GM12874 (cell line): ENCODE measurements around the gene FKBP2.

Source experiments
- TF ChIP-seq, protein P1 (sequence below): IDR thresholded peaks from 2 replicates; pipeline ENCODE4 v1.5.1; 2011; ENCODE audit warnings: low read depth, mild to moderate bottlenecking, control low read depth, low read length, moderate library complexity; ENCODE audit not compliant: insufficient read depth

Gene FKBP2

DNA sequence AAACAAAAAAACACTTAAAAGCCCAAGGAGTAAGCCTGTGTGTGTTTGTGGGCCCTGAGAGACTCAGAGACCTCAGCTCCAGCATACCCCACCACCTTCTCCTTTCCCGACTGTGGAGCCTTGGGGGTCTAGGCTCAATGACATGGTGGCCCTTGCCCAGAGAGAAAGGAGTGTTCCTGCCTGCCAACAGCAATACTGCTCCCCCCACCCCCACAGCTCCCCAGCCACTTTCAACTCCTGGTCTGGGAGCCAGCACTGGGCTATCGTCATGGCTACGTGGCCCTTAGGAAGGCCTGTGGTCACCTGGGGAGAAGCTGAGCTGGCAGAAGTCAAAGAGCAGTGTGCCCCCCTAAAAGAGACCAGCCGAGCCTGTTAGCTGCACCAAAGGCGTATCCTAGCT is 3.2 kb downstream of the FKBP2 start:
- TF ChIP-seq, protein P1, sequence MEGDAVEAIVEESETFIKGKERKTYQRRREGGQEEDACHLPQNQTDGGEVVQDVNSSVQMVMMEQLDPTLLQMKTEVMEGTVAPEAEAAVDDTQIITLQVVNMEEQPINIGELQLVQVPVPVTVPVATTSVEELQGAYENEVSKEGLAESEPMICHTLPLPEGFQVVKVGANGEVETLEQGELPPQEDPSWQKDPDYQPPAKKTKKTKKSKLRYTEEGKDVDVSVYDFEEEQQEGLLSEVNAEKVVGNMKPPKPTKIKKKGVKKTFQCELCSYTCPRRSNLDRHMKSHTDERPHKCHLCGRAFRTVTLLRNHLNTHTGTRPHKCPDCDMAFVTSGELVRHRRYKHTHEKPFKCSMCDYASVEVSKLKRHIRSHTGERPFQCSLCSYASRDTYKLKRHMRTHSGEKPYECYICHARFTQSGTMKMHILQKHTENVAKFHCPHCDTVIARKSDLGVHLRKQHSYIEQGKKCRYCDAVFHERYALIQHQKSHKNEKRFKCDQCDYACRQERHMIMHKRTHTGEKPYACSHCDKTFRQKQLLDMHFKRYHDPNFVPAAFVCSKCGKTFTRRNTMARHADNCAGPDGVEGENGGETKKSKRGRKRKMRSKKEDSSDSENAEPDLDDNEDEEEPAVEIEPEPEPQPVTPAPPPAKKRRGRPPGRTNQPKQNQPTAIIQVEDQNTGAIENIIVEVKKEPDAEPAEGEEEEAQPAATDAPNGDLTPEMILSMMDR = no peak

DNA sequence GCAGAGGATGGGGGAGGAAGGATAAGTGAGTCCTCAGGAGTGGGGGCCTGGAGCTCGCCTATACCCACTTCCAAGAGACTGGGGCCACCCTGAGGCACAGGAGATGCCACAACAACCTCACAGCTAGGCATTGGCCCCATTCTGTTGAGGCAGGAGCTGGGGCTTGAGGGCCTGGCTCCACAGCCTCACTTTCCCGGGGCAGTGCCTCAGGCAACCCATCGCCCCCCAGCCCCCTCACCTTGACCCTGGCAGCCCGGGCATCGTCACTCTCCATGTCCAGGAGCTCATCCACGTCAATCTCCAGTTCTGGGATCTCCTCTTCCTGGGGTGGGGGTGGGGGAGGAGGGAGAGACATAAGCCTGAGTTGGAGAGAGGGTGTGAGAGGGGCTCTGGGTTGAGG is 4.1 kb downstream of the FKBP2 start:
- TF ChIP-seq, protein P1 = no peak

DNA sequence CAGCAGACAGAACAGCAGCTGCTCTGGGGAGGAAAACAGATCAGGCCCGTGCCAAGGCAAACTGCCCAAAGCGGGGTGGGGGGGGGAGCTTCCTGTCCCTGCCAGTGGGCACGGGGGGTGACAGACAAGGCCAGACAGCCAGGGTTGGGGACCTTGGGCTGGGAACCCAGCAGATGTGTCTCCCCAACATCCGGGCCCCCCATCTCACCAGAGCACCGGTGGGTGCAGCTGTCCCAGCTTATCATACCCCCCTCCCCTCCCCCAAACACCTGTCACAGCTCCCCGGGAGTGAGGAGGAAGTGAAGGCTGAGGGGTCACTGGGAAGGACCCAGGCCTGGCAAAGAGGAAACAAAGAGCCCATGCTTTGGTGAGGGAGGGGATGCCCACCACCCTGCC is 4.5 kb downstream of the FKBP2 start:
- TF ChIP-seq, protein P1 = no peak

DNA sequence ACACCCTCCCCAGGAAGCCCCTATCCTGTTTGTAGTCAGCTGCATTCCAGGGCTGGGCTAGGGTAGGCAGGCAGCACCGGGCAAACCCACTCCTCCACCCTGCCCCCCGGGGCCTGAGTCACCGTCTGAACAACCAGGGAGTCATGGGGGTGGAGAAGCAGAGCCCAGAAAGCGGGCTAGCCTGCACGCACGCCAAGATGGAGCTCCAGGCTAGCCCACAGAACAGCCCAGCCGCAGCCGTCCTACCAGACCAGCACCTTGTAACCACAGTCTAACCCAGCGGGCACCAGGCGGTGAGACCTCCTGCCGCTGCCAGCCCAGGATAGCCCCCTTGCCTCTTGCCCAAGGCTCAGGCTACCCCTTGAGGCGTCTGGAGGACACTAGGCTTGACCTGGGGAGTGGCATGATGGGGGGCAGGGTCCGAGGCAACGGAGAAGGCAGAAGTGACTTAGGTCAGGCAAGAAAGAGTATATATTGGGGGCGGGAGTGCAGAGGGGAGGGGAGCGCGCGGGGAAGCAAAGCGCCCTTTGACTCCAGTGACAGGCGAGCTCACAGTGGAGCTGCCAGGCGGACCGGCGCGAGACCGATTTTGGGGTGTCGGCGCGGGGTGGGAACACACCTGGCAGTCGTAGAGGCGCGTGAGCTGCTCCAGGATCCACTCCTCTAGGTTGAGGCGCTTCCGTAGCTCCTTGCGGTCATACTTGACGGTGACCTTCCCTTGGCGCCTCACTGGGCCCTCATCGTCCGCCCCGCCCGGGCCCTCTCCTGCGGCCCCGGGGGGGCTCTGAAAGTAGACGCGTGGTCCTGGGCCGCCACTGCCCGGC is 5.1 kb downstream of the FKBP2 start:
- TF ChIP-seq, protein P1 = no peak

DNA sequence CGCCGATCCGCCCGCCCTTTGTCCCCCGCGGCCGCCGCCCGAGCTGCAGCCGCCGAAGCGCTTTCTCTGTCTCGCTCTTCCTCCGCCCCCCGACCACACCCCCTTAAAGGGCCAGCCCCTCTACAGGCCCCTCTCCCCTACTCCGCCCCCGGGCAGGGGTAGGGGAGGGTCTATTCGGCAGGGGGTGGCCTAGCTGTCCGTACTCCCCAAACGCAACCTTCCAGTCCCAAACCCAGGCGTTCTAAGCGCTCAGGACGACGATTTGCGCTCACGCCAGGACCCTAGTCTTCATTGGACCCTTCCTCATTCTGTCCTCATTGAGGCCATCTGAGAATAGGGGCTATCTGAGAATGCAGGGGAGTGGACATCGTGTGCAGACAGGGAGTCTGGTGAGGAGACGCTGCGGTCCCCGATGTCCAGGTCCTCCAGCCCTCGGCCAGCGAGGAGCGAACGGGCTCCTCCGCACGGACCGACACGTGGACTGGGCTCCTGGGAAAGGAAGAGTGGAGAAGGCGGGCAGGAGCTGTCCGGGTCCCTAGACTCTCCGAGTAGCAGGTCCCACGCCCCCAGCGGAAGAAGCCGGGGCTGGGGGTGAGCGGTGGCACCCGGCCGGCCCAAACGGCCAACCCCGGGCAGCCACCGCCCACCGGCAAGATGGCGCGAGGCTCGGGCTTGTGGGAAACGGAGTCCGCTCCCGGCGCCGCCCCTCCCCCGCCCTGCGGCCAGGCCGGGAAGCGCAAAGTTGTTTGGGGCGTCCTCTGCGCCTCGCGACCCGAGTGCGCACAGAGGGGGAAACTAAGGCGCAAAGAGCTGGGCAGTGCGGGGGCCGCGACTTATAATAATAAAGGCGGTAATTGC is 6.2 kb downstream of the FKBP2 start, which contains the start of gene PPP1R14B:
Gene PPP1R14B, minus strand, starts transcription at position 73 of the 858 bp plus-strand sequence. CDS start 270 bp downstream, outside the sequence.
- TF ChIP-seq, protein P1 = no peak

DNA sequence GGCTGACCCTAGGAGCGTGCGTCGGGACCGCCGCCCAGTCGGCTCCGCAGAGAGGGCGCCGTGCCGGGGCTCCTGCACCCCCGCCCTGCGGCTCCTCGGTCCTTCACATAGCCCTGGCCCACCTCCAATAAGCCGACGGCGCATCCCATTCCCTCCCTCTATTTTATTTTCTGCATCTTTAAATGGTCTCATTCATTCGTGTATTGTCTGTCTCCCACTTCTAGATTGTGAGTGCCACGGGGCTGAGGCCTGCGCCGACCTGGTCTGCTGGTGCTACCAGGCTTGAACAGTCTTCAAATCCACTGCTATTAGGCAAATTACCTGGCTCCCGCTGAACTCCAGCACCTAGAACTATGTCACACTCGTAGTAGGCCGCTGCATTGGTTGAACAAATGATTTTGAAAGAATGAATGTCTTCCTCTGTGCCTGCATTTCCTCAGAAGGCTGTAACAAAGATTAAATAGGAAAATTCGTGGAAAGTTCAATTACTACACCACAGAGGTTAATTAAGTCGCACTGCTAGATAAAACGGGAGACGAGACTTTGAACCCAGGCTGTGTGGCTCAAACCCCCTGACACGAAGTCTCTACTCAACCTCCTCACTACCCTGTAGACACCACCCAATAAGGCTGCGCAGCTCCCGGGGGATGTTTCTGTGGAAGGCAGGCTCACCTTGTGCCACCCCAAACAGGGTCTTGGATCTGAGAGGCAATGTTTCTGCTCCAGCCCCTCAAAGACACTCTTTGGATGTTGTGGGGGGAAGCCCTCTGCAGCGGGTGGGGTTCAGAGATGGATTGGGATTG is 7.0 kb downstream of the FKBP2 start:
- TF ChIP-seq, protein P1 = no peak
